Measurements from ENCODE around the gene CHGA.

- TF ChIP-seq TAF1 (IDR thresholded peaks at IDR 0.05; ENCODE audit: low read depth, low read length) (no peak), POLR2A (IDR thresholded peaks at IDR 0.05; ENCODE audit: low read depth, low read length) (no peak), POLR2AphosphoS5 (IDR thresholded peaks at IDR 0.05; ENCODE audit: low read depth, low read length) (no peak), POU2F2 (IDR thresholded peaks at IDR 0.05; ENCODE audit: low read depth, low read length) (no peak)
Measured at GRCh38 chr14:92960706-92961566, 38.0 kb downstream of the CHGA start.
